SK-N-SH (cell line): Measurements from ENCODE around the gene FMN1. TPM values are rescaled to one million over a fixed set of nuclear protein-coding genes. Genes with fewer than 3 reads are reported as not detected.

ENCODE experiments used
- CTCF ChIA-PET: fragments of 300-600, 350-600 bp; formaldehyde crosslinking; extraction: SDS; loops from one replicate; lab custom pipeline; 2021; lab: Yijun Ruan, JAX
- POLR2A ChIA-PET: fragments of 350-600 bp; sonication (Branson Sonifier 250); formaldehyde crosslinking; extraction: SDS; loops from one replicate; lab custom pipeline; 2020; ENCODE audit warnings: antibody characterized with exemption, inconsistent platforms; lab: Yijun Ruan, JAX
- DNase-seq: peaks from one replicate; pipeline ENCODE4 v3.0.0; 2012
- H2AFZ ChIP-seq: fragments of 200-600 bp; sonication (generic); 2 replicates; pipeline ENCODE4 v1.8.1; 2016; ENCODE audit warnings: antibody characterized with exemption, mild to moderate bottlenecking, low read depth
- H3F3A ChIP-seq: fragments of 200-600 bp; sonication (generic); replicated peaks from 2 replicates; pipeline ENCODE3; 2016; ENCODE audit warnings: antibody characterized with exemption, mild to moderate bottlenecking; ENCODE audit not compliant: insufficient read depth
- H3K27ac ChIP-seq, 2 experiments: fragments of 200-500 bp in 1 of 2; fragments of 200-600 bp in 1 of 2; sonication (Bioruptor generic) in 1 of 2; sonication (generic), shearing (Covaris generic) in 1 of 2; 2 replicates each; pipeline versions ENCODE4 v1.5.1 to v1.6.1; 2014 to 2016; ENCODE audit warnings: low read depth in 2 of 2, inconsistent platforms in 1 of 2, low read length in 1 of 2, mild to moderate bottlenecking in 1 of 2, mixed read lengths in 1 of 2
- H3K27me3 ChIP-seq: fragments of 200-600 bp; sonication (generic), shearing (Covaris generic); 2 replicates; pipeline ENCODE4 v1.6.1; 2016; ENCODE audit warnings: mixed run types; ENCODE audit not compliant: insufficient read depth
- H3K36me3 ChIP-seq, 2 experiments: fragments of 200-500 bp in 1 of 2; fragments of 200-600 bp in 1 of 2; sonication (Bioruptor generic) in 1 of 2; sonication (generic) in 1 of 2; replicated peaks in 1 of 2; 2 replicates each; pipeline versions ENCODE3 to v1.5.1; 2014 to 2016; ENCODE audit warnings: low read length in 1 of 2, mild to moderate bottlenecking in 1 of 2; ENCODE audit not compliant: insufficient read depth in 2 of 2, control insufficient read depth in 1 of 2
- H3K4me1 ChIP-seq, 2 experiments: fragments of 200-500 bp in 1 of 2; fragments of 200-600 bp in 1 of 2; sonication (Bioruptor generic) in 1 of 2; sonication (generic), shearing (Covaris generic) in 1 of 2; 2 replicates each; pipeline versions ENCODE4 v1.5.1 to v1.6.1; 2014 to 2016; ENCODE audit warnings: low read depth in 1 of 2, low read length in 1 of 2, mixed run types in 1 of 2; ENCODE audit not compliant: insufficient read depth in 2 of 2, control insufficient read depth in 1 of 2
- H3K4me2 ChIP-seq: fragments of 200-600 bp; sonication (generic), shearing (Covaris generic); 2 replicates; pipeline ENCODE4 v1.6.1; 2017; ENCODE audit warnings: mixed run types
- H3K4me3 ChIP-seq, 2 experiments: fragments of 200-500 bp in 1 of 2; fragments of 200-600 bp in 1 of 2; sonication (Bioruptor generic) in 1 of 2; sonication (generic), shearing (Covaris generic) in 1 of 2; 2 replicates each; pipeline versions ENCODE4 v1.5.1 to v1.8.1; 2014 to 2016; ENCODE audit warnings: low read depth in 2 of 2, inconsistent platforms in 1 of 2, low read length in 1 of 2, mild to moderate bottlenecking in 1 of 2, mixed read lengths in 1 of 2, moderate library complexity in 1 of 2
- H3K79me2 ChIP-seq: fragments of 200-600 bp; sonication (generic); 2 replicates; pipeline ENCODE4 v1.8.1; 2017; ENCODE audit warnings: mild to moderate bottlenecking; ENCODE audit not compliant: insufficient read depth
- H3K9ac ChIP-seq: fragments of 200-600 bp; sonication (generic); 2 replicates; pipeline ENCODE4 v1.6.1; 2017; ENCODE audit warnings: mixed run types
- H3K9me2 ChIP-seq: fragments of 200-600 bp; sonication (generic); 2 replicates; pipeline ENCODE4 v1.6.1; 2017; ENCODE audit warnings: mixed run types
- H3K9me3 ChIP-seq: fragments of 200-600 bp; sonication (generic); 2 replicates; pipeline ENCODE4 v1.6.1; 2017; ENCODE audit warnings: mixed run types, mild to moderate bottlenecking, moderate library complexity
- H4K20me1 ChIP-seq: fragments of 200-600 bp; sonication (generic); 2 replicates; pipeline ENCODE4 v1.6.1; 2017; ENCODE audit warnings: mild to moderate bottlenecking, mixed run types; ENCODE audit not compliant: insufficient read depth
- EP300 ChIP-seq, 2 experiments: IDR thresholded peaks; 2 replicates each; pipeline versions ENCODE4 v1.4.0 to v1.6.1; 2012; ENCODE audit warnings: borderline replicate concordance in 1 of 2, low read depth in 1 of 2, low read length in 1 of 2
- FOXJ3 ChIP-seq: sonication (generic); formaldehyde crosslinking; IDR thresholded peaks from 2 replicates; pipeline ENCODE4 v1.5.1; 2020; ENCODE audit warnings: mild to moderate bottlenecking, missing genetic modification reagents
- GATA2 ChIP-seq: sonication (generic); formaldehyde crosslinking; IDR thresholded peaks from 2 replicates; pipeline ENCODE4 v1.5.0; 2020; ENCODE audit warnings: mild to moderate bottlenecking, missing genetic modification reagents
- IRF3 ChIP-seq: fragments of 150-350 bp; IDR thresholded peaks from 2 replicates; pipeline ENCODE4 v1.6.1; 2016; ENCODE audit warnings: mild to moderate bottlenecking, low read depth, low read length
- PBX3 ChIP-seq: IDR thresholded peaks from 2 replicates; pipeline ENCODE4; 2012
- RAD21 ChIP-seq: IDR thresholded peaks from 2 replicates; pipeline ENCODE4 v1.6.1; 2012; ENCODE audit warnings: mild to moderate bottlenecking, low read length
- RCOR1 ChIP-seq: fragments of 150-350 bp; IDR thresholded peaks from 2 replicates; pipeline ENCODE4 v1.6.1; 2017; ENCODE audit warnings: antibody characterized with exemption, low read length
- TCF12 ChIP-seq: IDR thresholded peaks from 2 replicates; pipeline ENCODE4 v1.4.0; 2012
- USF1 ChIP-seq: IDR thresholded peaks from 2 replicates; pipeline ENCODE4 v1.4.0; 2012; ENCODE audit warnings: low read depth, borderline replicate concordance
- USF2 ChIP-seq: fragments of 150-350 bp; IDR thresholded peaks from 2 replicates; pipeline ENCODE4 v1.6.1; 2017; ENCODE audit warnings: antibody characterized with exemption, low read length, low read depth, borderline replicate concordance
- YY1 ChIP-seq: IDR thresholded peaks from 2 replicates; pipeline ENCODE4 v1.4.0; 2012; ENCODE audit warnings: low read depth, mild to moderate bottlenecking
- WGBS: methylation state at CpG from one replicate; pipeline ENCODE4 v1.1.6; 2017; ENCODE audit warnings: low lambda C conversion rate; 5-methylcytosine and 5-hydroxymethylcytosine counted together
- polyA plus RNA-seq, 3 experiments: library from polyadenylated mRNA; depleted of rRNA; stranded (reverse); fragments of >200 nt; gene quantifications; 2 replicates each; pipeline ENCODE4 v1.2.3, GENCODE V29; 2012
- TF ChIP-seq, protein P1 (sequence below): IDR thresholded peaks from 2 replicates; pipeline ENCODE4 v1.6.1; 2012; ENCODE audit warnings: mild to moderate bottlenecking, low read depth, low read length, moderate library complexity
- TF ChIP-seq, protein P2 (sequence below): IDR thresholded peaks from 2 replicates; pipeline ENCODE4 v1.4.0; 2012; ENCODE audit warnings: low read depth

The FMN1 gene
- polyA plus RNA-seq, 1 of the 3 experiments (the other 2 are of a cell fraction), result 9.1 TPM

- Histone ChIP-seq H2AFZ (no peak overlapping the region), H3K27ac (no peak overlapping the region), H3K9ac (no peak overlapping the region), H3F3A (peaks cover 15% of the 10 kb centered on the region), H3K4me2 (no peak overlapping the region), H3K4me3 (no peak overlapping the region), H3K79me2 (no peaks in the 10 kb centered on the region), H3K4me1 (peaks cover 0 to 3% of the 10 kb centered on the region in 2 experiments; a peak in 1 of 4 replicates), H4K20me1 (no peaks in the 10 kb centered on the region), H3K36me3 (peaks cover 34 to 82% of the 10 kb centered on the region in 2 experiments), H3K9me3 (no peaks in the 10 kb centered on the region), H3K9me2 (no peaks in the 10 kb centered on the region), H3K27me3 (no peaks in the 10 kb centered on the region)
- 94% methylated on average over 6 of the region's 6 CpGs for WGBS
- TF ChIP-seq TCF12 (no peak), YY1 (no peak), RAD21 (no peak), EP300 (IDR thresholded peaks at IDR 0.05; ENCODE audit: borderline replicate concordance in 1 of 2, low read depth in 1 of 2, low read length in 1 of 2) (no peak), FOXJ3 (CRISPR knock-in tag) (no peak), PBX3 (no peak), USF1 (no peak)
- TF ChIP-seq, protein P1, sequence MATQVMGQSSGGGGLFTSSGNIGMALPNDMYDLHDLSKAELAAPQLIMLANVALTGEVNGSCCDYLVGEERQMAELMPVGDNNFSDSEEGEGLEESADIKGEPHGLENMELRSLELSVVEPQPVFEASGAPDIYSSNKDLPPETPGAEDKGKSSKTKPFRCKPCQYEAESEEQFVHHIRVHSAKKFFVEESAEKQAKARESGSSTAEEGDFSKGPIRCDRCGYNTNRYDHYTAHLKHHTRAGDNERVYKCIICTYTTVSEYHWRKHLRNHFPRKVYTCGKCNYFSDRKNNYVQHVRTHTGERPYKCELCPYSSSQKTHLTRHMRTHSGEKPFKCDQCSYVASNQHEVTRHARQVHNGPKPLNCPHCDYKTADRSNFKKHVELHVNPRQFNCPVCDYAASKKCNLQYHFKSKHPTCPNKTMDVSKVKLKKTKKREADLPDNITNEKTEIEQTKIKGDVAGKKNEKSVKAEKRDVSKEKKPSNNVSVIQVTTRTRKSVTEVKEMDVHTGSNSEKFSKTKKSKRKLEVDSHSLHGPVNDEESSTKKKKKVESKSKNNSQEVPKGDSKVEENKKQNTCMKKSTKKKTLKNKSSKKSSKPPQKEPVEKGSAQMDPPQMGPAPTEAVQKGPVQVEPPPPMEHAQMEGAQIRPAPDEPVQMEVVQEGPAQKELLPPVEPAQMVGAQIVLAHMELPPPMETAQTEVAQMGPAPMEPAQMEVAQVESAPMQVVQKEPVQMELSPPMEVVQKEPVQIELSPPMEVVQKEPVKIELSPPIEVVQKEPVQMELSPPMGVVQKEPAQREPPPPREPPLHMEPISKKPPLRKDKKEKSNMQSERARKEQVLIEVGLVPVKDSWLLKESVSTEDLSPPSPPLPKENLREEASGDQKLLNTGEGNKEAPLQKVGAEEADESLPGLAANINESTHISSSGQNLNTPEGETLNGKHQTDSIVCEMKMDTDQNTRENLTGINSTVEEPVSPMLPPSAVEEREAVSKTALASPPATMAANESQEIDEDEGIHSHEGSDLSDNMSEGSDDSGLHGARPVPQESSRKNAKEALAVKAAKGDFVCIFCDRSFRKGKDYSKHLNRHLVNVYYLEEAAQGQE, result no peak
- POLR2A ChIA-PET, result no interaction called here
- CTCF ChIA-PET, result interaction anchor here (0.6 to 0.9 kb wide), 2 partner anchors 44 to 926 kb away, joined by 3 read pairs; no protein-coding TSS in a partner anchor
- no peak for DNase-seq
These were observed 394.5 kb downstream of the FMN1 start for GRCh38 chr15:32799936-32800535.

DNA sequence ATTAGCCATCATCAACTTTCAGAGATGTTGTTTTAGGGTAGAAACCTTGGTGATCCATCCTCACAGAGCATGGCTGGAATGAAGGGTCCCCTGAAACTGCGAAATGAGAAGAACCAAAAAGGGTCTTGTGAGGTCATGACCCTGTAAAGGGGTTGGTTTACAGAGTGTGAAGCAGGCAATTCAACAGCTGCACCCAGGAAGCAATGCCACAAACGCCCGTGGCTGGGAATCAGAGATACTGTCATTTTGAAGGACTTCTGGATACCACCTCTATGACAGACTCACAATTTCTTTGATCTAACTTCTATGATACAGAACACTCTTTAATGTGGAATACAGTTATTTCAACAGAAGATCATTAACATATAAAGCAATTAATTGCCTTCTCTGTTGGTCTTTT, 397.7 kb downstream of the FMN1 start:
- Histone ChIP-seq H3K79me2 (no peaks in the 10 kb centered on the region), H2AFZ (no peak overlapping the region), H3K4me1 (peaks cover 0 to 3% of the 10 kb centered on the region in 2 experiments; a peak in 1 of 4 replicates), H3K27ac (no peak overlapping the region), H4K20me1 (no peaks in the 10 kb centered on the region), H3K9me3 (no peaks in the 10 kb centered on the region), H3K27me3 (no peaks in the 10 kb centered on the region), H3K4me2 (no peak overlapping the region), H3K36me3 (peaks cover 33 to 83% of the 10 kb centered on the region in 2 experiments), H3F3A (peaks cover 19% of the 10 kb centered on the region), H3K9me2 (no peaks in the 10 kb centered on the region), H3K9ac (no peak overlapping the region), H3K4me3 (no peak overlapping the region)
- ChIA-PET CTCF (interaction anchor here (0.8 to 1.2 kb wide), 4 partner anchors 12 to 17 kb away, joined by 3 read pairs; no protein-coding TSS in a partner anchor), POLR2A (no interaction called here)
- 95% methylated on average over 3 of the region's 3 CpGs for WGBS
- no peak for DNase-seq
- TF ChIP-seq RCOR1, result no peak
- no peak for TF ChIP-seq USF2
- no peak for TF ChIP-seq IRF3
- no peak for TF ChIP-seq PBX3
- TF ChIP-seq, protein P2, sequence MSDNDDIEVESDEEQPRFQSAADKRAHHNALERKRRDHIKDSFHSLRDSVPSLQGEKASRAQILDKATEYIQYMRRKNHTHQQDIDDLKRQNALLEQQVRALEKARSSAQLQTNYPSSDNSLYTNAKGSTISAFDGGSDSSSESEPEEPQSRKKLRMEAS, result no peak
- TF ChIP-seq FOXJ3 (CRISPR knock-in tag), result no peak
- no peak for TF ChIP-seq GATA2 (CRISPR knock-in tag)
